Keratinocyte (primary cell): ENCODE measurements around the gene TGM5.
"Not testable (repeated sequence)": the region's sequence is repeated elsewhere in the genome, so short reads cannot be mapped to it uniquely, and the experiment has no call there.

Source experiments
- EZH2 ChIP-seq: IDR thresholded peaks from one replicate; pipeline ENCODE4 v1.6.1; 2012; ENCODE audit warnings: inconsistent platforms, mild to moderate bottlenecking, low read length, moderate library complexity
- TF ChIP-seq, protein P1 (sequence below), 3 experiments: IDR thresholded peaks in 1 of 3; conservative IDR thresholded peaks in 1 of 3; optimal IDR thresholded peaks in 1 of 3; 2 replicates in 2 of 3; 3 replicates in 1 of 3; pipeline versions ENCODE3 to v1.5.1; 2011; ENCODE audit warnings: low read length in 3 of 3, mild to moderate bottlenecking in 3 of 3, moderate library complexity in 2 of 3, control low read depth in 1 of 3, inconsistent platforms in 1 of 3; ENCODE audit not compliant: insufficient read depth in 2 of 3; ENCODE audit errors: extremely low read depth in 1 of 3

DNA sequence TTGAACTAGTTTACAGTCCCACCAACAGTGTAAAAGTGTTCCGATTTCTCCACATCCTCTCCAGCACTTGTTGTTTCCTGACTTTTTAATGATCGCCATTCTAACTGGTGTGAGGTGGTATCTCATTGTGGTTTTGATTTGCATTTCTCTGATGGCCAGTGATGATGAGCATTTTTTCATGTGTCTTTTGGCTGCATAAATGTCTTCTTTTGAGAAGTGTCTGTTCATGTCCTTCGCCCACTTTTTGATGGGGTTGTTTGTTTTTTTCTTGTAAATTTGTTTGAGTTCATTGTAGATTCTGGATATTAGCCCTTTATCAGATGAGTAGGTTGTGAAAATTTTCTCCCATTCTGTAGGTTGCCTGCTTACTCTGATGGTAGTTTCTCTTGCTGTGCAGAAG lies 22.9 kb upstream of the TGM5 start:
- TF ChIP-seq, protein P1, sequence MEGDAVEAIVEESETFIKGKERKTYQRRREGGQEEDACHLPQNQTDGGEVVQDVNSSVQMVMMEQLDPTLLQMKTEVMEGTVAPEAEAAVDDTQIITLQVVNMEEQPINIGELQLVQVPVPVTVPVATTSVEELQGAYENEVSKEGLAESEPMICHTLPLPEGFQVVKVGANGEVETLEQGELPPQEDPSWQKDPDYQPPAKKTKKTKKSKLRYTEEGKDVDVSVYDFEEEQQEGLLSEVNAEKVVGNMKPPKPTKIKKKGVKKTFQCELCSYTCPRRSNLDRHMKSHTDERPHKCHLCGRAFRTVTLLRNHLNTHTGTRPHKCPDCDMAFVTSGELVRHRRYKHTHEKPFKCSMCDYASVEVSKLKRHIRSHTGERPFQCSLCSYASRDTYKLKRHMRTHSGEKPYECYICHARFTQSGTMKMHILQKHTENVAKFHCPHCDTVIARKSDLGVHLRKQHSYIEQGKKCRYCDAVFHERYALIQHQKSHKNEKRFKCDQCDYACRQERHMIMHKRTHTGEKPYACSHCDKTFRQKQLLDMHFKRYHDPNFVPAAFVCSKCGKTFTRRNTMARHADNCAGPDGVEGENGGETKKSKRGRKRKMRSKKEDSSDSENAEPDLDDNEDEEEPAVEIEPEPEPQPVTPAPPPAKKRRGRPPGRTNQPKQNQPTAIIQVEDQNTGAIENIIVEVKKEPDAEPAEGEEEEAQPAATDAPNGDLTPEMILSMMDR (optimal IDR thresholded peaks at IDR 0.05 in 1 of 3, IDR thresholded peaks at IDR 0.05 in 1 of 3, conservative IDR thresholded peaks at IDR 0.05 in 1 of 3; ENCODE audit: extremely low read depth in 1 of 3, insufficient read depth in 2 of 3, low read length in 3 of 3): not testable (repeated sequence)
- not testable (repeated sequence) for TF ChIP-seq EZH2
